Transverse colon (tissue), 4 donors: ENCODE data around the gene RBP3. TPM values are rescaled to one million over a fixed set of nuclear protein-coding genes. Genes with fewer than 3 reads are reported as not detected.

ENCODE experiments used
- DNase-seq: peaks from one replicate; pipeline ENCODE4 v3.0.0-alpha.2; 2019
- H3K27ac ChIP-seq, 4 donors: fragments of 200-600 bp; sonication (generic); 2 replicates each; pipeline ENCODE4 v1.5.1; 2016 to 2018; ENCODE audit warnings: inconsistent platforms in 4 of 4
- H3K27me3 ChIP-seq: fragments of 200-600 bp; sonication (generic); 2 replicates; pipeline ENCODE4 v1.5.1; 2017; ENCODE audit warnings: inconsistent platforms
- H3K36me3 ChIP-seq, 4 donors: fragments of 200-600 bp; sonication (generic); 2 replicates each; pipeline ENCODE4 v1.5.1; 2017 to 2019; ENCODE audit warnings: inconsistent platforms in 4 of 4
- H3K4me1 ChIP-seq, 4 donors: fragments of 200-600 bp; sonication (generic); 2 replicates each; pipeline ENCODE4 v1.5.1; 2017 to 2020; ENCODE audit warnings: inconsistent platforms in 4 of 4
- H3K4me3 ChIP-seq, 4 donors: fragments of 200-600 bp; sonication (generic); 1 replicate in 1 of 4; 2 replicates in 3 of 4; pipeline versions ENCODE4 v1.5.1 to v1.6.1; 2017 to 2019; ENCODE audit warnings: inconsistent platforms in 4 of 4
- H3K9me3 ChIP-seq, 2 donors: fragments of 200-600 bp; sonication (generic); 2 replicates each; pipeline ENCODE4 v1.5.1; 2017 to 2019; ENCODE audit warnings: inconsistent platforms in 2 of 2
- EP300 ChIP-seq: sonication (generic); formaldehyde crosslinking; IDR thresholded peaks from one replicate; pipeline ENCODE4 v1.6.1; 2017; ENCODE audit warnings: antibody characterized with exemption, low read depth
- POLR2A ChIP-seq: fragments of 450-650 bp; IDR thresholded peaks from one replicate; pipeline ENCODE4 v1.6.1; 2016; ENCODE audit warnings: antibody characterized with exemption, mild to moderate bottlenecking, moderate library complexity
- POLR2AphosphoS5 ChIP-seq, 3 donors: sonication (generic); formaldehyde crosslinking; IDR thresholded peaks; one replicate each; pipeline ENCODE4 v1.6.1; 2016; ENCODE audit warnings: antibody characterized with exemption in 3 of 3
- WGBS, 2 donors: methylation state at CpG; one replicate each; pipeline ENCODE4 v1.1.5; 2018; ENCODE audit warnings: low coverage in 1 of 2; 5-methylcytosine and 5-hydroxymethylcytosine counted together
- in situ Hi-C, 4 donors: fragments of 200-750 bp; cut with MboI; loops; one replicate each; pipeline versions ENCODE4 v1.15.0 to v1.15.1; 2017; ENCODE audit warnings: low sequenced_read_pairs in 3 of 4, low pct_ligation_motif_present in 1 of 4, low pct_unique_long_range_greater_than_20kb in 1 of 4
- intact Hi-C: fragments of 100-400 bp; cut with DNase I; formaldehyde crosslinking; loops from one replicate; pipeline ENCODE4 v1.15.1; 2023; ENCODE audit warnings: low total_unique reads
- total RNA-seq, 4 donors: library from RNA; depleted of rRNA; stranded (reverse); fragments of >200 nt; gene quantifications; one replicate each; pipeline ENCODE4 v1.1.0, GENCODE V29; 2016
- TF ChIP-seq, protein P1 (sequence below), 5 experiments: fragments of 200-600 bp in 3 of 5; fragments of 450-650 bp in 2 of 5; sonication (generic) in 3 of 5; IDR thresholded peaks; 1 replicate in 2 of 5; 2 replicates in 3 of 5; pipeline ENCODE4 v1.5.1; 2016 to 2017; ENCODE audit warnings: antibody characterized with exemption in 5 of 5, inconsistent platforms in 3 of 5, mild to moderate bottlenecking in 2 of 5, moderate library complexity in 1 of 5

Gene RBP3
- total RNA-seq, 4 donors from 2014 or later = not detected

- WGBS, 2 donors = 67 to 70% methylated on average over 15 of the region's 15 CpGs
- H3K4me1 ChIP-seq = peaks cover 0 to 6% (median under 1%) of the 10 kb centered on the region in 4 donors
- H3K27ac ChIP-seq = no peak overlapping the region
- in situ Hi-C loops (no loop called here), intact Hi-C loops (no loop called here)
- H3K36me3 ChIP-seq = no peaks in the 10 kb centered on the region
- no peak for DNase-seq
- no peaks in the 10 kb centered on the region for H3K9me3 ChIP-seq
- no peak overlapping the region for H3K4me3 ChIP-seq
- H3K27me3 ChIP-seq = no peaks in the 10 kb centered on the region
- TF ChIP-seq POLR2AphosphoS5 (IDR thresholded peaks at IDR 0.05) = no peak
- TF ChIP-seq, protein P1, sequence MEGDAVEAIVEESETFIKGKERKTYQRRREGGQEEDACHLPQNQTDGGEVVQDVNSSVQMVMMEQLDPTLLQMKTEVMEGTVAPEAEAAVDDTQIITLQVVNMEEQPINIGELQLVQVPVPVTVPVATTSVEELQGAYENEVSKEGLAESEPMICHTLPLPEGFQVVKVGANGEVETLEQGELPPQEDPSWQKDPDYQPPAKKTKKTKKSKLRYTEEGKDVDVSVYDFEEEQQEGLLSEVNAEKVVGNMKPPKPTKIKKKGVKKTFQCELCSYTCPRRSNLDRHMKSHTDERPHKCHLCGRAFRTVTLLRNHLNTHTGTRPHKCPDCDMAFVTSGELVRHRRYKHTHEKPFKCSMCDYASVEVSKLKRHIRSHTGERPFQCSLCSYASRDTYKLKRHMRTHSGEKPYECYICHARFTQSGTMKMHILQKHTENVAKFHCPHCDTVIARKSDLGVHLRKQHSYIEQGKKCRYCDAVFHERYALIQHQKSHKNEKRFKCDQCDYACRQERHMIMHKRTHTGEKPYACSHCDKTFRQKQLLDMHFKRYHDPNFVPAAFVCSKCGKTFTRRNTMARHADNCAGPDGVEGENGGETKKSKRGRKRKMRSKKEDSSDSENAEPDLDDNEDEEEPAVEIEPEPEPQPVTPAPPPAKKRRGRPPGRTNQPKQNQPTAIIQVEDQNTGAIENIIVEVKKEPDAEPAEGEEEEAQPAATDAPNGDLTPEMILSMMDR (IDR thresholded peaks at IDR 0.05) = no peak
- no peak for TF ChIP-seq EP300
- TF ChIP-seq POLR2A = no peak
Observed at GRCh38 chr10:47336387-47337134, 11.6 kb upstream of the RBP3 start.

DNA sequence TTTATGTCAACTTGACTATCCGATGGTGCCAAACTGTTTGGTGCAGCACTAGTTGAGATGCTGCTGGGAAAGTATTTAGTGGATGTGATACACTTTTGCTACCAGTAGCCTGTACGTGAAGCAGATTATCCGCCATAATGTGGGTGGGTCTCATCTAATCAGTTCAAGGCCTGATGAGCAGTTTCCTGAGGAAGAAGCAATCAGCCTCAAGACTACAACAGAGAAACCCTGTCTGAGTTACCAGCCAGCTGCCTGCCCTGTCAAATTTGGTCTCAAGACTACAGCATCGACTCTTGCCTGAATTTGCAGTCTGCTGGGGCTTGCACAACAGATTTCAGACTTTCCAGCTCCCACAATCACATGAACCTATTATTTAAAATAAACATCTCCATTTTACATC is 10.9 kb upstream of the RBP3 start:
- H3K4me1 ChIP-seq = peaks cover 0 to 6% (median 0%) of the 10 kb centered on the region in 4 donors
- no peaks in the 10 kb centered on the region for H3K9me3 ChIP-seq
- intact Hi-C loops = no loop called here
- no peak for DNase-seq
- H3K27me3 ChIP-seq = no peaks in the 10 kb centered on the region
- TF ChIP-seq, protein P1 (IDR thresholded peaks at IDR 0.05) = no peak
- TF ChIP-seq POLR2A (no peak), POLR2AphosphoS5 (IDR thresholded peaks at IDR 0.05) (no peak), EP300 (no peak)
- H3K36me3 ChIP-seq = no peaks in the 10 kb centered on the region
- 82 to 100% methylated on average over 1 to 4 of the region's 4 CpGs for WGBS, 2 donors
- H3K4me3 ChIP-seq = no peak overlapping the region
- in situ Hi-C loops = no loop called here
- H3K27ac ChIP-seq = no peak overlapping the region

- DNase-seq = no peak
- H3K27me3 ChIP-seq = no peaks in the 10 kb centered on the region
- intact Hi-C loops (no loop called here), in situ Hi-C loops (no loop called here)
- 60 to 89% methylated on average over 1 to 8 of the region's 8 CpGs for WGBS, 2 donors
- TF ChIP-seq EP300 = no peak
- no peak for TF ChIP-seq POLR2AphosphoS5 (IDR thresholded peaks at IDR 0.05)
- TF ChIP-seq, protein P1 (IDR thresholded peaks at IDR 0.05) = no peak
- no peak for TF ChIP-seq POLR2A
- H3K4me3 ChIP-seq = no peak overlapping the region
- peaks cover 0 to 6% (median 0%) of the 10 kb centered on the region in 4 donors for H3K4me1 ChIP-seq
- H3K27ac ChIP-seq = no peak overlapping the region
- no peaks in the 10 kb centered on the region for H3K9me3 ChIP-seq
- H3K36me3 ChIP-seq = no peaks in the 10 kb centered on the region
Observed at GRCh38 chr10:47339186-47339735, 8.9 kb upstream of the RBP3 start.

DNA sequence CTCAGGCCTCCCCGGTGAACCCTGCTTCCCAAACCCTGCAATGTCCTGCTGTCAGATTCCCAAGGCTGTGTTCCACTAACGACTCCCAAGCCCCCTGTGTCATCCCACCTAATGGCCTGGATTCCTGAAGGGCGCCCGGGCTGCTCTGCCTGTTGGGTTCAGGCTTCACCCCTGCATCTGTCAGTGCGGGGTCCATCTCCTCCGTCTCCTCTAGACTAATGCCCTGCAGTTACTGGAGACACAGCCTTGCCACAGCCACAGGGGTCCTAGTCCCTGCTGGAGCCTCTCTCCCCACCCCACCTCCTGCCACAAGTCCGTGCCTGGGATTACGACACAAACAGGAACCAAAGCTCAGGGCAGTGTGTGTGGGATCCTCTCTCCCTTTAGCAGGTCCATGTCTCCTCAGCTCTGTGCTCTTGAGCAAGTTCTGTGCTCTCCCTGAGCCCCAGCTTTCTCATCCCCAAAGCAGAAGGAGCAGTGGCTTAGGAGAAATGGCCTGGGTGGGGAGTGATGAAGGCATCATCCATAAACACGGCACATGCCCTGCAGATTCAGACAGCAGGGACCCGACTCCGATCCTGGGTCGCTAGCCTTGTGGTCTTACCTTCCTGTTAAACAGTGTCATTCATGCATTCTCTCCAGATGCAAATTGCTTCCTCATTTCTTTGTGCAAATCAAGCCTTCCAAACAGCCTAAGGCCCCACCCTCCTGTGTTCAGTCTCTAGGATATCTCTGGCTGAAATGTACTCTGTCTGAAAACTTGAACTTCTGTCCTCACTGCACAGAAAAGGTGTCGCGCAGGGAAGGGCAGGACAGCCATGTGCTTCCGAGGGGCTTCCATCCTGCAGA is 8.2 kb upstream of the RBP3 start:
- in situ Hi-C loops = no loop called here
- no peaks in the 10 kb centered on the region for H3K9me3 ChIP-seq
- intact Hi-C loops = no loop called here
- no peaks in the 10 kb centered on the region for H3K27me3 ChIP-seq
- H3K27ac ChIP-seq = peak overlapping the region in 1 of 4 donors; percentile 12
- DNase-seq = no peak
- WGBS, 2 donors = 44 to 54% methylated on average over 6 to 15 of the region's 15 CpGs
- no peaks in the 10 kb centered on the region for H3K36me3 ChIP-seq
- H3K4me3 ChIP-seq = no peak overlapping the region
- peaks cover 0 to 6% (median 0%) of the 10 kb centered on the region in 4 donors for H3K4me1 ChIP-seq
- TF ChIP-seq POLR2A = no peak
- no peak for TF ChIP-seq EP300
- TF ChIP-seq POLR2AphosphoS5 (IDR thresholded peaks at IDR 0.05) = no peak
- TF ChIP-seq, protein P1 (IDR thresholded peaks at IDR 0.05) = no peak
